Activated CD4-positive, alpha-beta T cell treated with anti-CD3 and anti-CD28 coated beads for 36 hours (primary cell): Measurements from ENCODE around the gene NLRP9. TPM values are rescaled to one million over a fixed set of nuclear protein-coding genes. Genes with fewer than 3 reads are reported as not detected.

ENCODE experiments used
- ATAC-seq: fragments of 200-7000 bp; cut with Tn5 transposase; one replicate; pipeline ENCODE4 v1.10.0; 2021; ENCODE audit warnings: mild to moderate bottlenecking, moderate library complexity
- CTCF ChIA-PET: fragments of 350-600 bp; sonication (Branson Sonifier 250); formaldehyde crosslinking; loops from one replicate; lab custom pipeline; 2021; ENCODE audit warnings: antibody characterized with exemption; lab: Charles Lee
- POLR2A ChIA-PET: fragments of 350-600 bp; sonication (Branson Sonifier 250); formaldehyde crosslinking; loops from one replicate; lab custom pipeline; 2021; ENCODE audit warnings: antibody characterized with exemption, inconsistent platforms; lab: Charles Lee
- DNase-seq: peaks from one replicate; pipeline ENCODE4 v3.0.0-alpha.2; 2020
- H3K27ac Mint-ChIP-seq: one replicate; pipeline ENCODE4 v1.8.0; 2021; ENCODE audit warnings: mixed read lengths
- H3K27me3 Mint-ChIP-seq: one replicate; pipeline ENCODE4 v1.8.0; 2021; ENCODE audit warnings: mixed read lengths
- H3K36me3 Mint-ChIP-seq: one replicate; pipeline ENCODE4 v1.8.0; 2021; ENCODE audit warnings: low read depth, mixed read lengths
- H3K4me1 Mint-ChIP-seq: one replicate; pipeline ENCODE4 v1.8.0; 2021; ENCODE audit warnings: mixed read lengths
- H3K4me3 Mint-ChIP-seq: one replicate; pipeline ENCODE4 v1.8.0; 2021; ENCODE audit warnings: mild to moderate bottlenecking, moderate library complexity, mixed read lengths
- H3K9me3 Mint-ChIP-seq: one replicate; pipeline ENCODE4 v1.8.0; 2021; ENCODE audit warnings: low read depth, mixed read lengths
- intact Hi-C, 2 experiments: fragments of 100-400 bp; cut with DNase I in 1 of 2; cut with micrococcal nuclease in 1 of 2; formaldehyde crosslinking; loops; one replicate each; pipeline versions ENCODE4 v1.14.2 to v1.15.1; 2022 to 2024; cut with DNase I, micrococcal nuclease
- total RNA-seq, 2 experiments: library from RNA; stranded (reverse); gene quantifications; one replicate each; pipeline ENCODE4 v1.2.3, GENCODE V29; 2021

The NLRP9 gene
- total RNA-seq, 2 experiments from 2014 or later: not detected

- CTCF ChIA-PET: interaction anchor here (0.7 kb wide), 1 partner anchor 66 kb away, joined by 3 read pairs; no protein-coding TSS in a partner anchor
- intact Hi-C loops: no loop called here
- POLR2A ChIA-PET: interaction anchor here (0.6 kb wide), 1 partner anchor 26 kb away, joined by 3 read pairs; no protein-coding TSS in a partner anchor
- H3K9me3 Mint-ChIP-seq: no peaks in the 10 kb centered on the region
- H3K27me3 Mint-ChIP-seq: no peaks in the 10 kb centered on the region
- H3K4me1 Mint-ChIP-seq: no peaks in the 10 kb centered on the region
- H3K4me3 Mint-ChIP-seq: no peak overlapping the region
- peaks cover 22% of the 10 kb centered on the region for H3K36me3 Mint-ChIP-seq
- no peak for DNase-seq
- no peak for ATAC-seq
- H3K27ac Mint-ChIP-seq: no peak overlapping the region
Measured at GRCh38 chr19:55692681-55693081, 45.5 kb downstream of the NLRP9 start.

- H3K36me3 Mint-ChIP-seq: peaks cover 20% of the 10 kb centered on the region
- POLR2A ChIA-PET: no interaction called here
Measured at GRCh38 chr19:55691561-55692481, 46.4 kb downstream of the NLRP9 start.

DNA sequence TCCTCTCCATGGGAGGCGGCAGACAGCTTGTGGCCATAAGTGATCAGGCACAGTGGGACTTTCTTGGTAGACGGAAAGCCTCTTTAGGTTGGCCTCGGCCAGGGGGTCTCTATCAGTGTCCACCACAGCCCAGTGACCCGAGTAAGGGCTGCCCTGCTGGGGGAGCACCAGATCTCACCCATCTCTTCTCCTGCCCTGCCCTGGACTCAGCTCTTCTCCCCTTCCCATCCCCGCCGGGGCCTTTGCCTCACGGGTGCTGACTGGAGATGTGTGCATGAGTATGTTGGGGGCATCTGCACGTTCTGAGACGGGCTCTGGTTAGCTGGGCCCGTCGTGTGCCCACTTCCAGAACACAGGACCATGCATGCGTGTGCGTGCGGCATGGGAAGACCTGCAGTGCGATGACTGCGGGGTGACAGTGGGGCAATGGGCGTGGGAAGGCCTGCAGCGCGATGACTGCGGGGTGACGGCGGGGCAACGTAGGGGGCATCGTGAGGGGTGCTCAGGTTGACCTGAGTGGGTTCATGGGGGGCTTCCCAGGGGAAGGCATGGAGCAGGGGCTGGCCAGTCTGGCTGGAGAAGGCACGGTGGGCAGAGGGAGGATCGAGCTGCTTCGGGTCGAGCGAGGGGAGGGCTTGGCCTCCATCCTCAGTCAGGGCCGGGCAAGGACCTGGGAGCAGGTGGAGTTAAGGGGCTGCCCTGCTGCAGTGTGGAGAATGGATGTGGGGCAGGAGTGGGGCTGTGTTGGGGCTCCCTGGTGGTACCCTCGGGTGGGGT, 47.2 kb downstream of the NLRP9 start:
- Mint-ChIP-seq H3K4me1 (peaks cover 3% of the 10 kb centered on the region), H3K9me3 (no peaks in the 10 kb centered on the region), H3K27me3 (no peaks in the 10 kb centered on the region), H3K36me3 (peaks cover 26% of the 10 kb centered on the region), H3K4me3 (no peak overlapping the region), H3K27ac (no peak overlapping the region)
- DNase-seq (no peak), ATAC-seq (no peak)
- intact Hi-C loops: no loop called here
- ChIA-PET CTCF (no interaction called here), POLR2A (no interaction called here)

More at GRCh38 chr19:55691561-55692481, 46.4 kb downstream of the NLRP9 start:
- H3K27ac Mint-ChIP-seq: no peak overlapping the region
- H3K9me3 Mint-ChIP-seq: no peaks in the 10 kb centered on the region
- no peaks in the 10 kb centered on the region for H3K27me3 Mint-ChIP-seq
- H3K4me1 Mint-ChIP-seq: no peaks in the 10 kb centered on the region
- CTCF ChIA-PET: interaction anchor here (0.7 kb wide), 1 partner anchor 65 kb away, joined by 3 read pairs; no protein-coding TSS in a partner anchor
- DNase-seq (no peak), ATAC-seq (no peak)
- H3K4me3 Mint-ChIP-seq: no peak overlapping the region
- intact Hi-C loops: no loop called here

DNA sequence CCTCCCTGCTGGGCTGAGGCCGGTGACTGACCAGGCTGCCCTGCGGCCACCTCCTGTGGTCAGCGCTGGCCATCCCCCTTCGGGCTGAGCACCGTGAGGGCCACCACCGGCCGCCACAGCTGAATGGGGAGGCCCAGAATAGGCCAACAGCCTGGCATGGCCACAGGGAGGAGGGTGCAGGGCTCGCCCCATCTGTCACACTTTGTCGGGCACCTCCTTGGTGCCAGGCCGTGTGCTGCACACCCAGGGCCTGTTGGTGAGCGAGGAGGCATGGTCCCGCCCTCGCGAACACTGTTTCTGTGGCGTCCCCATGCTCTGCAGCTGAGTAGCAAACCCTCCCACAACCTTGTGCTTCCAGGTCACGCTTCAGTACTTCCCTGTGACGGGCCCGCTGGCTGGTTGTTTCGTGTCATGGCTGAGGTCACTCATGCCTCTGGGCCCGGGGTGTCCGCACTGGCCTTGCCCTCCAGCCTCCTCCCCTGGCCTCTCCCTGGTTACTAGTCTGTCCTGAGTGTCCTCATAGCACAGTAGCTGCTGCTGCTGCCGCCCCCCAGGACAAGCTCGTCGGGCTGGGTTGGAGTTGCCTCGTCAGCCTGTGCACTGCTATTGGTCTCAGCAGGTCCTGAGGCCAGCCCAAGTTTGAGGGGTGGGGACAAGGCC, 48.0 kb downstream of the NLRP9 start:
- Mint-ChIP-seq H3K4me1 (peaks cover 3% of the 10 kb centered on the region), H3K9me3 (no peaks in the 10 kb centered on the region), H3K27ac (no peak overlapping the region), H3K4me3 (no peak overlapping the region), H3K36me3 (peaks cover 31% of the 10 kb centered on the region), H3K27me3 (no peaks in the 10 kb centered on the region)
- no peak for ATAC-seq
- intact Hi-C loops: no loop called here
- DNase-seq: no peak
- POLR2A ChIA-PET: interaction anchor here (0.6 kb wide), 1 partner anchor 1593 kb away, joined by 3 read pairs; no protein-coding TSS in a partner anchor
- CTCF ChIA-PET: no interaction called here

DNA sequence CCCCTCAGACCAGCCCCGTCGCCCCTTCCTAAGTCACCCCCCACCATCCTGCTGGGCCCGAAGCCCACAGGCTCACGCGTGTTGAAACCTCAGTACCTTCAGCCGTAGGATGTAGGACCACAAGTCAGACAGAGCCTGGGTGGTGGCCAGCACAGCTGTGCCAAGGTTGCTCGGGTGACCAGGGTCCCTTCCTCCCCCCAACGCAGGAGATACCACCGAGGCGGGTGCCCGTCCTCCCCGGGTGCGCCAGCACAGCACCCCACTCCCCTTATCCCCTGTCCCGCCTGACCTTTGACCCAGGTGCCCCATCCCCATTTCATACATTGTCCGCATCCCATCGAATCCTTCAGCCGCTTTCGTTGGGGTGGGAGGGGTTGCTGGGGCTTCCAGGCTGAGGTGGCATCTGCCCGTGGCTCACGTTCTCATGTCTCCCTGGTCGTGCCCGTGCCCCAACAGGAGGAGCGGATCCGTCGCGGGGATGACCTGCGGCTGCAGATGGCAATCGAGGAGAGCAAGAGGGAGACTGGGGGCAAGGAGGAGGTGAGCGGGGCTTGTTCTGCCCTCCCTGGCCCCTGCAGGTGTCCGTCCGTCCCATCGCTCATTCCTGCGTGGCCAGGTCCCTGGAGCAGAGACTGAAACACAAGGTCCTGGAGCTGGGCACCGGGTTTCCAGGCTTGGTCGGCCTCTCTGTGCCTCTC, 48.6 kb downstream of the NLRP9 start:
- Mint-ChIP-seq H3K36me3 (peaks cover 30% of the 10 kb centered on the region), H3K9me3 (no peaks in the 10 kb centered on the region), H3K27me3 (no peaks in the 10 kb centered on the region), H3K4me3 (no peak overlapping the region), H3K27ac (no peak overlapping the region), H3K4me1 (peaks cover 3% of the 10 kb centered on the region)
- DNase-seq (no peak), ATAC-seq (no peak)
- intact Hi-C loops: no loop called here
- POLR2A ChIA-PET: interaction anchor here (0.6 kb wide), 1 partner anchor 1594 kb away, joined by 3 read pairs; no protein-coding TSS in a partner anchor
- CTCF ChIA-PET: no interaction called here

DNA sequence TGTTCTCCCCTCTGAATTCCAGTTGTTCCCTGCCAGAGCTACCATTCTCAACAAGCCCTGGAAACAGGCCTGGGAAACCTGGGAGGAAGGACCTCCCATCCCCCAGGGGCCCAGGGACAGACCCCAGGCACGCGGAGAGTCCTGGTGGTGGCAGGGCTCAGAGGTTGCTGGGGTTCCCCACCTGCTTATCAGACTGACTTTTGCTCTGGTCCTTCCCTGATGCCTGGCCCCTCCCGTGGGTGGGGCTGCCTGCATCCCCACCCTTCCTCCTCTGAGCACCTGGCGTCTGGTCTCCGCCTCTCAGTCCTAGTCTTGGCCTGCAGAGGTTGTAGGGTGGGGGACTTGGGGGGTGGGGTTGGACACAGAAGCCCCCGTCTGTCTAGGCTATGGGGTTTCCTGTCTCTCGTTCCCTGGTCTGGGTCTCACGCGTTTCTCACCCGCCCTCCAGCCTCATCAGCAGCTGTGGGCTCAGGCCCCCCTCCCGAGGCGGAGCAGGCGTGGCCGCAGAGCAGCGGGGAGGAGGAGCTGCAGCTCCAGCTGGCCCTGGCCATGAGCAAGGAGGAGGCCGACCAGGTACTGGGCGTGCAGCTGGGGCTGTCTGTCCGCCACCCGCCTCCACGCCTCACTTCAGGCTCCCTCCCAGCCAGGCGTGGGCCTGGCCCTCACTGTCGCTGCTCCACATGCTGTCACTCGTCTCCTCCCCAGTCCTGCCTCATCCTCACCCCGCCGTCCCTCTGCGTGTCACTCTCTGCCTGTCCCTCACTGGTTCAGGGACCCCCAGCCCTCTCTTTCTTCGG, 49.6 kb downstream of the NLRP9 start:
- Mint-ChIP-seq H3K36me3 (peaks cover 30% of the 10 kb centered on the region), H3K27me3 (no peaks in the 10 kb centered on the region), H3K4me3 (no peak overlapping the region), H3K9me3 (no peaks in the 10 kb centered on the region), H3K4me1 (peaks cover 5% of the 10 kb centered on the region), H3K27ac (no peak overlapping the region)
- no peak for DNase-seq
- ATAC-seq: no peak
- CTCF ChIA-PET: no interaction called here
- intact Hi-C loops: no loop called here
- POLR2A ChIA-PET: no interaction called here

- H3K27me3 Mint-ChIP-seq: no peaks in the 10 kb centered on the region
- ATAC-seq (no peak), DNase-seq (no peak)
- peaks cover 6% of the 10 kb centered on the region for H3K4me1 Mint-ChIP-seq
- no peaks in the 10 kb centered on the region for H3K9me3 Mint-ChIP-seq
- ChIA-PET CTCF (no interaction called here), POLR2A (no interaction called here)
- H3K27ac Mint-ChIP-seq: no peak overlapping the region
- intact Hi-C loops: no loop called here
- no peak overlapping the region for H3K4me3 Mint-ChIP-seq
- H3K36me3 Mint-ChIP-seq: peaks cover 35% of the 10 kb centered on the region
Measured at GRCh38 chr19:55687281-55688201, 50.7 kb downstream of the NLRP9 start.

DNA sequence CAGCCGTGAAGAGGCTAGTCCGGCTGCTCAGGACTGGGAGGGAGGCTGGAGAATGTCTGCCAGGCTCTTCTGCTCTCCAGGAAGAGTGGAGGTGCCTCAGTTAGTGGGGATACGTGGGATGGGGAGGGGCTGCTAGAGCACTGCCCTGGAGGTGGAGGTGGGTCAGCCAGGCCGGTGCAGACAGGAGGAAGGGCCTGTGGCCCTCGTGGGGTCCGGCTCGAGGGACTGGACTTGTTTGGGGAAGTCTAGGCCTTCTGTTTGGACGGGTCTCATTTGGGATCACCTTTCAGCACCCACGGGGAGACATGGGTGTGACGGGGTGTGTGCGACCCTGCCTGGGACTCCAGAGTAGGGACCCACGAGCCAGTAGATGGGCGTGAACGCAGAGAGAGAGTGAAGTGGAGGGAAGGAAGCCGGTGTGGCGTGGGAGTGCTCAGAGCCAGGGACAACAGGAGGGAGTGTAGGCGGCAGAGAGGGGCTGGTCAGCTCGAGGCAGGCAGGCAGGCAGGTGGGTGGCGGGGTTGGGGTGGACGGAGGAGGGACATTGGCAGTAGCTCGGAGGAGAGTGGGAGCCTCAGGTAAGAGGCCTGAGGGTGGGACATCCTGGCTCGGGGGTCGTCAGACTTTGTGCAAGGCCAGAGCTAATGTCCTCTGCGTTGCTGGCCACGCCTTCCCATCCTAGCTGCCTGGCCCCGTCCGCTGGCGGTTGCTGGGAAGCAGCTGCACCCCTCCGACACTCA, 51.7 kb downstream of the NLRP9 start:
- ATAC-seq (no peak), DNase-seq (no peak)
- Mint-ChIP-seq H3K4me1 (peaks cover 6% of the 10 kb centered on the region), H3K36me3 (peaks cover 37% of the 10 kb centered on the region), H3K4me3 (no peak overlapping the region), H3K27me3 (no peaks in the 10 kb centered on the region), H3K9me3 (no peaks in the 10 kb centered on the region), H3K27ac (no peak overlapping the region)
- intact Hi-C loops: no loop called here
- ChIA-PET CTCF (no interaction called here), POLR2A (no interaction called here)

DNA sequence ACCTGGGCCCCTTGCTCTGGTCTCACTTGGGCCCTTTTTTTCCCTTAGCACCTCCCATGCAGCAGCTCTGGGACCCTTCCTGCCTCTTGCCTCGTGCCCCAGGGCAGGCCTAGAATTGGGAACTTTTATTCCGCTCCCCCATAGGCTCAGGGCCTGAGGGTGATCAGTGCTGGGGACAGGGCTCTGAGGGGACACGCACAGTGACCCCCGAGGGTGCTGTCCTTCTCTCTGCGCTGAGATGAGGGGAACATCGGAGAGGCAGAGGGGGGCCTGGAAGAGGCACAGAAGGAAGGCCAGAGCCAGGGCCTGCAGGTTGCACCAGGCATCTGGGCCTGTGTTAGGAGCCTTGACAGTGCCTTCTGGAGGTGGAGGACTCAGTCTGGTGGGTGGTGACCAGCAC, 52.4 kb downstream of the NLRP9 start:
- no peak overlapping the region for H3K4me3 Mint-ChIP-seq
- H3K27me3 Mint-ChIP-seq: no peaks in the 10 kb centered on the region
- intact Hi-C loops: no loop called here
- H3K36me3 Mint-ChIP-seq: peaks cover 37% of the 10 kb centered on the region
- CTCF ChIA-PET: no interaction called here
- POLR2A ChIA-PET: no interaction called here
- no peak for ATAC-seq
- H3K9me3 Mint-ChIP-seq: no peaks in the 10 kb centered on the region
- H3K27ac Mint-ChIP-seq: no peak overlapping the region
- no peak for DNase-seq
- peaks cover 6% of the 10 kb centered on the region for H3K4me1 Mint-ChIP-seq
